Loucy (cell line): ENCODE data around the gene GNA12.

Source experiments
- EZH2phosphoT487 ChIP-seq: fragments of 200-600 bp; IDR thresholded peaks from 2 replicates; pipeline ENCODE4 v1.6.1; 2018; ENCODE audit warnings: antibody characterized with exemption, mild to moderate bottlenecking, moderate library complexity, borderline replicate concordance
- TF ChIP-seq, protein P1 (sequence below): fragments of 200-600 bp; sonication (generic); conservative IDR thresholded peaks from 2 replicates; pipeline ENCODE4 v1.5.1; 2014; ENCODE audit warnings: mild to moderate bottlenecking, antibody characterized with exemption, low read length

DNA sequence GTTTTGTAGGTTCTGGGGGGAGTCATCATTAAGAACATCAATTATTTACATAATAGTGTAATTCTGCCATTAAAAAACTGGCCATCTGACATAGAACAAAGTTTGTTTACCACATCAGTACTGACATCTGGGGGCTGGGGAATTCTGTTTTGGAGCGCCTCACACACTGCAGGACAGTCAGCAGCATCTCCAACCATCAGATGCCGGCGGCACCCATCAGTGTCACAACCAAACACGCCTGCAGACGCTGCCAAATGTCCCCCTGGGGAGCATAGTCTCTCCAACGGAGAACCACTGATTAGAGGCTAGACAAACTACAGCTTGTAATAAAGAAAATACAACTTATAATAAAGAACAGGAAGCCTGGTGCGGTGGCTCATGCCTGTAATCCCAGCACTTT, 26.0 kb downstream of the GNA12 start:
- TF ChIP-seq, protein P1, sequence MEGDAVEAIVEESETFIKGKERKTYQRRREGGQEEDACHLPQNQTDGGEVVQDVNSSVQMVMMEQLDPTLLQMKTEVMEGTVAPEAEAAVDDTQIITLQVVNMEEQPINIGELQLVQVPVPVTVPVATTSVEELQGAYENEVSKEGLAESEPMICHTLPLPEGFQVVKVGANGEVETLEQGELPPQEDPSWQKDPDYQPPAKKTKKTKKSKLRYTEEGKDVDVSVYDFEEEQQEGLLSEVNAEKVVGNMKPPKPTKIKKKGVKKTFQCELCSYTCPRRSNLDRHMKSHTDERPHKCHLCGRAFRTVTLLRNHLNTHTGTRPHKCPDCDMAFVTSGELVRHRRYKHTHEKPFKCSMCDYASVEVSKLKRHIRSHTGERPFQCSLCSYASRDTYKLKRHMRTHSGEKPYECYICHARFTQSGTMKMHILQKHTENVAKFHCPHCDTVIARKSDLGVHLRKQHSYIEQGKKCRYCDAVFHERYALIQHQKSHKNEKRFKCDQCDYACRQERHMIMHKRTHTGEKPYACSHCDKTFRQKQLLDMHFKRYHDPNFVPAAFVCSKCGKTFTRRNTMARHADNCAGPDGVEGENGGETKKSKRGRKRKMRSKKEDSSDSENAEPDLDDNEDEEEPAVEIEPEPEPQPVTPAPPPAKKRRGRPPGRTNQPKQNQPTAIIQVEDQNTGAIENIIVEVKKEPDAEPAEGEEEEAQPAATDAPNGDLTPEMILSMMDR = no peak
- TF ChIP-seq EZH2phosphoT487 = no peak
